Neuron (in vitro differentiated cells): ENCODE data around the gene COG4.

ENCODE experiments used
- H2AFZ ChIP-seq: one replicate; pipeline ENCODE4 v1.6.1; 2013; ENCODE audit warnings: low read depth, mild to moderate bottlenecking, inconsistent platforms, low read length, moderate library complexity
- H3K27me3 ChIP-seq: one replicate; pipeline ENCODE4 v1.6.1; 2013; ENCODE audit warnings: low read length; ENCODE audit not compliant: insufficient read depth
- H3K36me3 ChIP-seq: one replicate; pipeline ENCODE4 v1.6.1; 2013; ENCODE audit warnings: low read length; ENCODE audit not compliant: insufficient read depth
- H3K4me1 ChIP-seq: one replicate; pipeline ENCODE4 v1.6.1; 2013; ENCODE audit warnings: low read length; ENCODE audit not compliant: insufficient read depth
- H3K4me3 ChIP-seq: 2 replicates; pipeline ENCODE4 v1.5.1; 2013; ENCODE audit warnings: mild to moderate bottlenecking, low read length, moderate library complexity
- H3K9me3 ChIP-seq: one replicate; pipeline ENCODE4 v1.6.1; 2013; ENCODE audit warnings: low read length

The COG4 gene

DNA sequence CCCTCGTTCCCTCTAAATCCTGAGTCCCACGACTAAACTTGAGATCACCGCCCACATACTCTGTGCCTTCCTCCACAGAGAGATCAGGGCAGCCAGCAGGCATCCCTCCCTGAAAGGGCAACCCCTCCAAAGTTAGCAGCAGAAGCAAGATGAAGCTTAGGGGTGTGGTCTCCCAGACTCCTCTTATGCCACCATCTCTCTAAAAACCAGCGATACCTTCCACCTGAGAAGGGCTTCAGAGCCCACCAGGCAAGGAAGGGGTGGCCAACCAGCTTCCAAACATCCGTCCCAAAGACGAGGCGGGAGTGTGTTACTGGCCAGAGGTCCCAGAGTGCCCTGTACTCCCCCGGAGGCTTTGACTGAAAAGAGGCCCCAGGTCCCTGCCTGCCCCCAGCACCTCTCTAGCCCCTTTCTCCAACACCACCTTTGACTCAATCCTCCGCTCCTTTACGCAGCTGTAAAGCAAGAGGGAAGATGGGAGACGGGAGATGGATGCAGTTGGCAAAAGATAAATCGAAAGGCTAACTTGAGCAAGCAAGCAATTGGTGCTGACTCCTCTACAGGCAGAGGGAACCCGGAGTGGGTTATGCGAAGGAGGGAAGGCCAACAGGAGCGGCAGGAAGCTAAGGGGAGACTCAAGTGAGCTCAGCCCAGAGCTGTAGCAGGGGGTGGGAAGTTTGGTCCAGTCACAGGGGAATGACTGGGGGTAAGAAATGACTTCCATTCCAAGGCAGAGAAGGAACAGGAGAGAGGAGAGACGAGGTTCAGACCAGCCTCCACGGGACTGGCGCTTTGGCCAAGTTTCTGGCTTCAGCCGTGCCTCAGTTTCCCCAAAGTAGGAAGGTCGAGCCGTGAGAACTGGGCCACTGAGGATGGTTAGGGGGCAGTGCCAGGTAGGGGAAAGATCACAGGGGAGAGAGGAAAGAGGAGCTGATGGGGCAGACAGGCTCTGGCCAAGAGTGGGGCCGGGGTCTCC is 85.5 kb downstream of the COG4 start:
- no peak overlapping the region for H2AFZ ChIP-seq
- H3K4me1 ChIP-seq: peaks cover 28% of the 10 kb centered on the region
- H3K36me3 ChIP-seq: peaks cover 6% of the 10 kb centered on the region
- peak overlapping the region; percentile 72 for H3K4me3 ChIP-seq
- no peaks in the 10 kb centered on the region for H3K27me3 ChIP-seq
- H3K9me3 ChIP-seq: no peaks in the 10 kb centered on the region

DNA sequence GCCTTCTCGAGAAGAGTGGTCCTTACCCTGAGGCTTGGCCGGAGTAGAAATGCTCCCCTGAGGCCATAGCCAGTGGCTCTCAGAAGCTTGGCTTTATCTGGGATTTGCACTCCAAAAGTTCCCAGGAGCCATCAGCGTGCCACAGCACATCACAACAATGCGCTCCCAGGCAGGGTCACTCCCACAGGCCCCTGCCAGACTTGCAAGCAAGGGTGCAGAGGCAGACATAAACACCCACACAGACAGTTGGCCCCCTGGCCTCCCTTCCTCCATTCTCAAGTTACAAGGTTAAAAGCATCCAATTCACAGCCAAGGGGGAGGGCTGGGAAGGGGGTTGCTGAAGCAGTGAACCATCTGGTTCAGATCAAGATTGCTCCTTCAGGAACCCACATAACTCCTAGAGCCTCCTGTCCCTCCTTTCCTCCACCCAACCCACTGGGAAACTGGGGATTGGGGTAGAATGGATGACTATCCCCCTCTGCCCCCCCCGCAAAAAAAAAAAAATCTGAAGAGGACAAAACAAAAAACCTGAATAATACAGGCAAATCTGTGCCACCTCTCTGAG is 86.3 kb downstream of the COG4 start:
- no peaks in the 10 kb centered on the region for H3K27me3 ChIP-seq
- H3K36me3 ChIP-seq: peaks cover 6% of the 10 kb centered on the region
- no peak overlapping the region for H2AFZ ChIP-seq
- peak overlapping the region; percentile 72 for H3K4me3 ChIP-seq
- peaks cover 30% of the 10 kb centered on the region for H3K4me1 ChIP-seq
- H3K9me3 ChIP-seq: no peaks in the 10 kb centered on the region

DNA sequence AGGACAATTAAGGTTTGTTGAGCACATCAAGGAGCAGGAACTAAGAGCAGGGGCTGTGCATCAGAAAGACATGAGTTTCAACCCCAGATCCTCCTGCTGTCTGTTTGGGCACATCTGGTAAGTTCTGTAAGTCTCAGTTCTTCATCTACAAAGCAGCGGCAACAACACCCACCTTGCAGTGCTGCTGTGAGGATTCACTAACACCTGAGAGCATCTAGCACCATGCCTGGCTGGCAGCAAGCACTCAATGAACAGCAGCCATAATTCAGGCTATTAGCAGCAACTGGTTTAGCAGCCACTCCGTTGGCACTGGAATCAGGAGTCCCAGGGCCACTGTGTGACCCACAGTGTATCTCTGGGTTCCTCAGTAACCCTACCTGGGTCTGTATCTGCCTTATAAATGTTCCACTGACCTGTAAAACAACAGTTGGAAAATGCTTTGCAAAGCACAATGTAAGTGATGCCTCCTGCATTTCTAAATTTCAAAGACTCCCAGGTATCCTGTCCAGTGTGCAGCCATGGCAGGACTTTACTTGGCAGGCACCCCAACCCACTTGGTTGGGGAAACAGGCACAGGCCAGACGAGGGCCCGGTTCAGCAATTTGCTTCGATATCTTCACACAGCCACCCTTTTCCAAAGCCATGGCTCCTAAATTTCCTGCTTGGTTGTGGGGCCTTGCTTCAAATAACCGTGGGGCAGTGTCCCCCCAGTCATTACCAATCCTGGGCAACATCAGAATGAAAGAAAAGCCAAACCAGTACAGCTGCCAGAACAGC is 88.7 kb downstream of the COG4 start:
- Histone ChIP-seq H3K4me1 (peaks cover 37% of the 10 kb centered on the region), H2AFZ (no peak overlapping the region), H3K27me3 (no peaks in the 10 kb centered on the region), H3K9me3 (no peaks in the 10 kb centered on the region), H3K4me3 (no peak overlapping the region), H3K36me3 (peaks cover 6% of the 10 kb centered on the region)

DNA sequence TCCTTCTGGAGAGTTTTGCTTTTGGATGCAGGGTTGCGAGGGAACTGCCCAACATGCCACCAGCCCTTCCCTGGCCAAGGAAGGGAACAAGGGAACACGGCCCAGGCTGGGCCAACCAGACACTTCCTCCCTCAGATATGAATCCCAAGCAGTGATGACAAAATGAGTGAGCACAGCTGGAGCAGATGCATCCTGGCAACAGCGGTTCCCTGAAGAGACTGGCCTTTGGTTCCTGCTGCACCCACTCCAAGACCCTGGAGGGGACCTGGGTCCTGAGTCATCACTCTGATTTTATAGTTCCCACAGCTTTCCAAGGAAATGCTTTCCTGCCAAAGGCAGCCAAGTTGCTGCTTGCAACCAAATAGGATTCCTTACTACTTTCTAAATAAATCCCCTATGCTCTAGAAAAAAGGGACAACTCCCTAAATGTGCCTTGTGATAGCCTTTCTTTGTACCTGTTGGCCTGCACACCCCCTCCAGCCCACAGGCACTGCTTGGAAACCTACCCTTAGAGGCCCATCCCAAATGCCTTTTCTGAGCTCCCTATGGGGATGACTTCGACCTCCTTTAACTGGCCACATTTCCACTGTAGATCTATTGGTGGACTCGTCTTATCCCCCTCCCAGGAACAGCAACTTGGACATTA is 89.8 kb downstream of the COG4 start:
- Histone ChIP-seq H3K4me1 (peaks cover 43% of the 10 kb centered on the region), H3K9me3 (no peaks in the 10 kb centered on the region), H3K36me3 (peaks cover 6% of the 10 kb centered on the region), H3K27me3 (no peaks in the 10 kb centered on the region), H3K4me3 (no peak overlapping the region), H2AFZ (no peak overlapping the region)

DNA sequence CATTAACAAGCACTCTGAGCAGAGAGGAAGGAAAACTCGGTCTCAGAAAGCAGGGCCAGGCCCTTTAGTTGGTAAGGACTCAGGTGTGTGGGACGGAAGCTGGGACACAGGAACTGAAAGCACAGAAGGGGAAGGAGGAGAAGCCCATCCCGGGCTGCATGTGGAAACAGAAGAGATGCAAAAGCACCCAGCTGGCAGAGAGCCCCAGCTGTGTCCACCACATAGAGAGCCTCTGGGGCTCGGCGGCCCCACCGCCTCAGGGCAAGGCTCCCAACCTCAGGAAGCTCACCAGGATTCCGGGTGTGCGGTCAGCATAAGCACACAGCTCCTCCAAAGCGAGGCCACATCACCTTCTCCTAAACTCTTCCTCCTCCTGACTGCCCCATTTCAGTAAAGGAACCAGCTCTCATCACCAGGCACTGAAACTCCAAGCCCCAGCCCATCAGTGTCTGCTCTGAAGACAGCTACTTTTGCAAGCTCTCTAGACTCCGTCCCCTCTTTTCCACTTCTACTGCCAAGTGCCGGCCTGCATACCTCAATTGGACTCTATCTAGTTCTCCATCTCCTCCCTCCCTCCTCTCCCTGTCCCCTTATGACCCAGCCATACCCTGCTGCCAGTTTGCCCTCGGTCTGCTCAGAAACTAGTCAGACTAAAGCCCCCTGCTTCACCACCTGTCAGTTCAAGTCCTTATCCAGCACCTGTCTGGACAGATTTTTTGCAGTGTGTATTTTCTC is 90.5 kb downstream of the COG4 start:
- Histone ChIP-seq H3K4me3 (no peak overlapping the region), H3K9me3 (no peaks in the 10 kb centered on the region), H3K4me1 (peaks cover 46% of the 10 kb centered on the region), H2AFZ (no peak overlapping the region), H3K36me3 (peaks cover 6% of the 10 kb centered on the region), H3K27me3 (no peaks in the 10 kb centered on the region)

DNA sequence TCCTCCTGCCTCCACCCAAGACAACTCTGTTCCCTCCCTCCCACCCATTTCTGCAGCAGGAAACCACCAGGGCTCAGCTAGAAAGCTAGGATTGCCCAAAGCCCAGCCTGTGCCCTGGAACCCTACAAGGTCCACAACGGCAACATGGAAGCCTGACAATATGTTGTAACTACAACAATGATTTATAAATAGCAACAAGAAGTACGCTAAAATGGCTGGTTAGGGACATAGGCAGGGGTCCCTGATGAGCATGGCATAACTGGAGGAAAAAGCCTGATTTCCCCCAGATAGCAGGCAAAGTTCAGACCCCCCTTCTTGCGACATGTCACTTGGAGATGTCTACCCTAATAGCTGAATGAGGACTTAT is 91.0 kb downstream of the COG4 start:
- H3K27me3 ChIP-seq: no peaks in the 10 kb centered on the region
- H3K4me1 ChIP-seq: peaks cover 44% of the 10 kb centered on the region
- H2AFZ ChIP-seq: no peak overlapping the region
- H3K4me3 ChIP-seq: no peak overlapping the region
- H3K36me3 ChIP-seq: peaks cover 6% of the 10 kb centered on the region
- no peaks in the 10 kb centered on the region for H3K9me3 ChIP-seq

DNA sequence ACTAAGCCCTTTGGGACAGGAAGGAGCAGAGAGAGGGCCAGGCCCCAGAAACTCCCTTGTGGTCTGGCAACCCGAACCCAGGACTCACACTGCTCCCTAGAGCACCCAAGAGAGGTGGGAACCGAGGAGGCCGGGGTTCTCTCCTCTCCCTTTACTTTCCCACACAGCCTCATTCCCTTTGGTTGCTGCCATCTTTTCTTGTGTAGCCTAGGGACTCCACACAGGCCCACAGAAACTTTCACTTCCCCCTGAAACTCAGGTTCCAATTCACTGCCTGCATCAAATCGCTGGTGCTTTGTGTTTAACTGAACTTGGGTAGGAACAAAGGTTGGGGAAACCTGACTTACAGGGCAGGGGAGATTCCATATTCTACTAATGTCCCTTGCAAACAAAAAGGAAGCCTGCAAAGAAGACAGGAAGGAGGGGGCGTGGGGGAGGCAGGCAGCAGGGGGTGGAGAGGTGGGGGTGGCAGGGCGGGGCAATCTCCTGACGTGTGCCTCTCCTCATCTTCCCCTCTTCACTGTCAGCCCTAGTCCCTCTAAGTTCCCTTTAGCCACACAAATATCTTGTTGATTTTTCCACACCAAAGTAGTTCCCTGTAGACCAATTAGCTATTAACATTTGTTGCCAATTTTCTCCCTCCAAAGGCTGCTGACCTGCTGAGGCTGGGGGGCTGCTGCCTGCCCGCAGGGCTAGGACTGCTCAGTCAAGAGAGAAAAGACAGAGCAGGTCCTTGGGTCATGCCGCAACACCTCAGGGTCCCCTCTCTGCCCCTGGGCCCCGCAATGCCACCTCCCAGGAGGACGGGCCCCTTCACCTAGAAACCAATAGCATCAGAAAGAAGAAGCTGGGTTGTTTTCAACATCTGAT is 92.5 kb downstream of the COG4 start:
- Histone ChIP-seq H3K4me3 (no peak overlapping the region), H3K4me1 (peaks cover 34% of the 10 kb centered on the region), H3K27me3 (no peaks in the 10 kb centered on the region)

More for the DNA sequence above, 92.5 kb downstream of the COG4 start:
- H2AFZ ChIP-seq: no peak overlapping the region
- H3K9me3 ChIP-seq: no peaks in the 10 kb centered on the region
- H3K36me3 ChIP-seq: peaks cover 6% of the 10 kb centered on the region
